Measurements from ENCODE around the gene EGFL7. TPM values are rescaled to one million over a fixed set of nuclear protein-coding genes. Genes with fewer than 3 reads are reported as not detected.
"Not testable (repeated sequence)": the region's sequence is repeated elsewhere in the genome, so short reads cannot be mapped to it uniquely, and the experiment has no call there.

The EGFL7 gene
- total RNA-seq, 2 experiments from 2014 or later, result 1.1 to 1.6 TPM

GRCh38 chr9:136707011-136707410 is 44.3 kb downstream of the EGFL7 start:
- no peaks in the 10 kb centered on the region for H3K9me3 Mint-ChIP-seq
- no peak overlapping the region for H3K4me3 Mint-ChIP-seq
- H3K27me3 Mint-ChIP-seq, result peaks cover 21% of the 10 kb centered on the region
- intact Hi-C loops (cut with micrococcal nuclease), result no loop called here
- no peaks in the 10 kb centered on the region for H3K36me3 Mint-ChIP-seq (ENCODE audit: low read depth)
- H3K4me1 Mint-ChIP-seq (ENCODE audit: low read depth), result peaks cover 8% of the 10 kb centered on the region
- ChIA-PET POLR2A (interaction anchor here (0.6 to 2.6 kb wide), 2 partner anchors 20 to 181 kb away, joined by 3 to 10 read pairs; no protein-coding TSS in a partner anchor), CTCF (interaction anchor here (1.3 kb wide), 1 partner anchor 11 kb away, joined by 3 read pairs; no protein-coding TSS in a partner anchor)
- DNase-seq (no peak), ATAC-seq (no peak)
- TF ChIP-seq CTCF (IDR thresholded peaks at IDR 0.05), result no peak
- no peak overlapping the region for H3K27ac Mint-ChIP-seq

- POLR2A ChIA-PET, result interaction anchor here (1.3 to 2.6 kb wide), 2 partner anchors 19 to 21 kb away, joined by 7 to 10 read pairs; no protein-coding TSS in a partner anchor
- H3K4me1 Mint-ChIP-seq (ENCODE audit: low read depth), result peaks cover 5% of the 10 kb centered on the region
Measured at GRCh38 chr9:136707849-136708517, 45.3 kb downstream of the EGFL7 start.

GRCh38 chr9:136709454-136710109 is 46.9 kb downstream of the EGFL7 start:
- ChIA-PET CTCF (no interaction called here), POLR2A (interaction anchor here (1.2 kb wide), 1 partner anchor 9 kb away, joined by 4 read pairs; no protein-coding TSS in a partner anchor)
- Mint-ChIP-seq H3K27ac (no peak overlapping the region), H3K27me3 (peaks cover 28% of the 10 kb centered on the region), H3K36me3 (ENCODE audit: low read depth) (no peaks in the 10 kb centered on the region), H3K4me1 (ENCODE audit: low read depth) (peaks cover 2% of the 10 kb centered on the region), H3K9me3 (no peaks in the 10 kb centered on the region), H3K4me3 (no peak overlapping the region)
- ATAC-seq (no peak), DNase-seq (no peak)
- intact Hi-C loops (cut with micrococcal nuclease), result no loop called here
- TF ChIP-seq CTCF (IDR thresholded peaks at IDR 0.05), result no peak

More at GRCh38 chr9:136707849-136708517, 45.3 kb downstream of the EGFL7 start:
- CTCF ChIA-PET, result no interaction called here
- ATAC-seq, result no peak
- intact Hi-C loops (cut with micrococcal nuclease), result no loop called here
- no peak overlapping the region for H3K27ac Mint-ChIP-seq
- H3K9me3 Mint-ChIP-seq, result no peaks in the 10 kb centered on the region
- no peak for DNase-seq
- no peak for TF ChIP-seq CTCF (IDR thresholded peaks at IDR 0.05)
- H3K36me3 Mint-ChIP-seq (ENCODE audit: low read depth), result no peaks in the 10 kb centered on the region
- H3K27me3 Mint-ChIP-seq, result peaks cover 18% of the 10 kb centered on the region
- no peak overlapping the region for H3K4me3 Mint-ChIP-seq

GRCh38 chr9:136710543-136710942 is 47.8 kb downstream of the EGFL7 start:
- Mint-ChIP-seq H3K4me3 (no peak overlapping the region), H3K27me3 (peaks cover 26% of the 10 kb centered on the region), H3K27ac (no peak overlapping the region), H3K36me3 (ENCODE audit: low read depth) (no peaks in the 10 kb centered on the region), H3K9me3 (no peaks in the 10 kb centered on the region), H3K4me1 (ENCODE audit: low read depth) (peaks cover 2% of the 10 kb centered on the region)
- ATAC-seq (no peak), DNase-seq (no peak)
- POLR2A ChIA-PET, result no interaction called here
- intact Hi-C loops (cut with micrococcal nuclease), result no loop called here
- no peak for TF ChIP-seq CTCF (IDR thresholded peaks at IDR 0.05)
- CTCF ChIA-PET, result no interaction called here

- H3K36me3 Mint-ChIP-seq (ENCODE audit: low read depth); H3K27ac Mint-ChIP-seq; intact Hi-C loops (cut with micrococcal nuclease); H3K9me3 Mint-ChIP-seq; H3K4me1 Mint-ChIP-seq (ENCODE audit: low read depth); DNase-seq; ATAC-seq; H3K4me3 Mint-ChIP-seq; CTCF ChIA-PET: not testable (repeated sequence)
- H3K27me3 Mint-ChIP-seq, result peaks cover 30% of the 10 kb centered on the region
- POLR2A ChIA-PET, result interaction anchor here (1.1 kb wide), 1 partner anchor 11 kb away, joined by 4 read pairs; no protein-coding TSS in a partner anchor
Measured at GRCh38 chr9:136711219-136711648, 48.5 kb downstream of the EGFL7 start.
